Eye (tissue), 1 donor: ENCODE data around the gene QSER1.
A peak's percentile ranks its signal among the peaks of the same experiment; 100 is the strongest.
"Not testable (repeated sequence)": the region's sequence is repeated elsewhere in the genome, so short reads cannot be mapped to it uniquely, and the experiment has no call there.

Source experiments
- DNase-seq: peaks from one replicate; pipeline ENCODE4 v3.0.0-alpha.2; 2015

QSER1 gene

DNA sequence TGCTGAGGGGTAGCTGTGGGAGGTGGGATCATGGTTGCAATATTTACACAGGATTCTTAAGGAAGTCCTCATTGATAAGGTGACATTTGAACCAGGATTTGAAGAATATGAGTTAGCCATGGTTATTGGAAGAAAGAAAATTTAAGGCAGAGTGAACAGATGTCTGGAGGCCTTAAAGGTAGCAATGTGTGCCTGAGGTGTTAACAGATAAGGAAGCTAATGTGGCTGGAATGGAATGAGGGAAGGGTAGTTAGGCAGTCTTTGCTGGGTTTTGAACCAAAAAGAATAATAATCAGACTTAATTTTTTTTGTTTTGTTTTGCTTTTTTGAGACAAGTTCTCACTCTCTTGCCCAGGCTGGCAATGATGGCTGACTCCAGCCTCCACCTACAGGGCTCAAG is 113.4 kb downstream of the QSER1 start:
- DNase-seq, result no peak

DNA sequence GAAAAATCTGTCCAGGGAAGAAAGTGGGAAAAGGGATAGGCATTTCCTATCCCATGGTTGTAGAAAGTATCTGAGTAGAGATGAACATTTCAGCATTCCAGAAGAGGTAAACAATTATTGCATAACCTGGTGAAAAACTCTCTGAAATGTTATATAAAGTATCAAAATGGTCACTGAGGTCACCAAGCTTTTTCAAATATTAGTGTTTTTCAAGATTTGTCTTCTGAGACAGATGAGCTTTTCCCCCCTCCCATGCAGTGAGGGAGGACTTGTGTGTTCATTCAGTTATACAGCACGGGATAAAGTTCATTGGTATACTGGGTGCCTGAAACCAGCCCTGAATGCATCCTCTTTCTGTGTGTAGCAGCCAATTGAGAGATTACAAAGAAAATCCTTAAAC is 121.1 kb downstream of the QSER1 start:
- no peak for DNase-seq

DNA sequence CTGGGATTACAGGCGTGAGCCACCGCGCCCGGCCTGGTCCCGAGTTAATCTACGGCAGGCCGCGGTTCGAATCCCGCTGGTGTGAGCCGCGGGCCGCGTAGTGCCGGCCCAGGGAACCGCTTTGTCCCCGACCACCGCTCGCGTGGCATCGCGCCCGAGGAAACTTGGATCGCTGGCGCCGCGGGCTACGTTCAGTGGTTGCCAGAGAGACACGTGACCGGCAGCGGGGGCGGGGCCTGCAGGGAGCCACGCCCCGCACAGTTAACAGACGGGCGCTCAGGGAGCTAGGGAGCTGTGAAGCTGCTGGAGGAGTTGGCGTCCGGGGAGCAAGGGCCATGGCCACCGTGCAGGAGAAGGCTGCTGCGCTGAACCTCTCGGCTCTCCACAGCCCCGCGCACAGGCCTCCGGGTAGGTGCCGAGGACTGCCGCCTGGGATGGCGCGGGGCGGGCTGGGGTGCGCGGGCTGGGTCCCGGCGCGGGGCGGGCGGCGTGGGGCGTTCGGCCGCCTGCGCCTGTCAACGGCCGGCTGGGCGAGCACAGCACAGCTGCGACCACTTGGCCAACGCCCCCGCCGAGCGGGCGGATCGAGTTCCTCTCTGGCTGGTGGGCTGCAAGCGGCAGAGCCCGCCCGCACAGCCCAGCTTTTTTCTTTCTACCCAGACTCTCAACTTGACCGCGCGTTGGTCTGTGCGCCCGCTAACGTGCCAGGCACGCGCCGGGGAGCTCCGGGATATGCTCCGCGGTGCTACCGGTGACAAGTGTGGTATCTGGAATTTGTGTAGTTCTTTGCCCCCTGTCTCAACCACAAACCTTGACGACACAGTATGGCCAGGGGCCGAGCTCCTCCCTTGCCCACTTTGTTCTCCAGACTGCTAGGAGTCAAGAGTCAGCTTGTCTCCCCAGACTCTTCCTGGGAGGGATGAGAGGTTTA is 123.3 kb downstream of the QSER1 start, which contains the start of gene DEPDC7:
DEPDC7 (plus strand) TSS at position 258 of the 931 bp plus-strand sequence; CDS start at position 336, 78 bp downstream.
- peak; percentile 97 for DNase-seq

DNA sequence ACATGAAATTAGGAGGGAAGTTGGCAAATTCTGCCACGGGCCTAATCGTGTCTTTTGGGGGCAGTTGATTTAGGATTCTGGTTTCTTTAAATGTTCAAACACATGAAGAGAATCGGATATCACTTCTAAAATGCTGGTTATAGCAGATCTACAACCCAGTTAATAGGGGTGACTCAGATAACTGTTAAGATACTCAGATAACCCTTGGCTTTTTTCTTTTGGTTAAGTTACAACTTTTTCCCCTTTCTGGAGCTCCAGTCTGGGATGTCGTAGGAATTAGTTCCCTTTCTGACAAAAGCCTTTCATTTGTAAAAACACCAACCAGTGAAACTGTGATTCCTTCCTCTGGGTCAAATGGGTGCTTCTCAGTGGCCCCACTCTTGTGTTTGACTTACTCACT is 124.0 kb downstream of the QSER1 start:
- DNase-seq, result no peak

DNA sequence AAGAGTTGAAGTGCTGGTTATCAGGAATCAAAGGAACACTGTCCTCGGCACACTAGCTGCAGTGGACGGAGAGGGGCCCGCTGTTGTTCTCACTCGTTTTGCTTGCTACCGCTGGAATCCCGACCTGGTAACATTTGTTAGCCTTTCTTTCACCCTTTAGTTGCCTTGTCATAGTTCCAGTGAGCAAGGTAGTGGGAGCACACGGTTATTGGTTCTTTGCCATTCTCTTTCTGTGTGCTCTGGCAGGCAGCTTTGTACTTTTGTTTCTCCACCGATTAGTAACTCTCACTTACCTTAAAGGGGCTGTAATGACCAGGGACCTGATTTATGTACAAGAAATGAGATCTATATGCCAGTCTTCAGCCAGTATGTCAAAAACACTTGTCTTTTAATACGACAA is 124.9 kb downstream of the QSER1 start:
- no peak for DNase-seq

DNA sequence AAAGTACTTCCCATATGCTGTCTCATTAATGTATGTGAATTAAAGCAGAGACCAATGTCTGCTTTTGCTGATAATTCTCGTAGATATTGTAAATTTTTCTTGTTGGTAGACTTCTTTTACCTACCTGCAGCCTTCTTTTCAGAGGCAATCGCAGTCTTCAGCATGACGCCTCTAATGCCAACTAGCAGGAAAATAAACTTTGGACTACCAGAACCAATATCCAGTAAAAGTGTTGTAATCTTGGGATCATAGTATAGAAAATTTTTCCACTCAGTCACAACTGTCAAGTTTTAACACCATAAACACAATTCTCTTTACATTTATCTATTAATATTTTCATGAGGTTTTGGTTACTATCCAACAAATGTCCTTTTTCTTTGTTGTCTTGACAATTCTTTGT is 125.4 kb downstream of the QSER1 start:
- no peak for DNase-seq

DNA sequence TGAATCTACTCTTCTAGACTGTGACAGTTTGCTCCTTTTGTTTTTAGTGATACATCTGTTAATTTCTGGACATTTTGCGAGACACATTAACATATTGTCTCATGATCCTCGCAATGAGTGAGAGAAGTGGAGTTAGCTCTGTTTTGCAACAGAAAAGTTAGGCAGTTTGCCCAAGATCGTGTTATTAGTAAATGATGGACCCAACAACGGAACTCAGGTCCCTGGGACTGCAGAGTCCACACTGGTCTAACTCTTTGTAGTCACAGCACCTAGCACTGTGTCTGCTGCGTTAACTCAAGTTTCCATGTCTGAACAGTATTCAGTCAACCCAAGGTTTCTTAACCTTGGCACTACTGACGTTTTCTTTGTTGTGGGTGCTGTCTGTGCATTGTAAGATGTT is 126.2 kb downstream of the QSER1 start:
- DNase-seq, result no peak

DNA sequence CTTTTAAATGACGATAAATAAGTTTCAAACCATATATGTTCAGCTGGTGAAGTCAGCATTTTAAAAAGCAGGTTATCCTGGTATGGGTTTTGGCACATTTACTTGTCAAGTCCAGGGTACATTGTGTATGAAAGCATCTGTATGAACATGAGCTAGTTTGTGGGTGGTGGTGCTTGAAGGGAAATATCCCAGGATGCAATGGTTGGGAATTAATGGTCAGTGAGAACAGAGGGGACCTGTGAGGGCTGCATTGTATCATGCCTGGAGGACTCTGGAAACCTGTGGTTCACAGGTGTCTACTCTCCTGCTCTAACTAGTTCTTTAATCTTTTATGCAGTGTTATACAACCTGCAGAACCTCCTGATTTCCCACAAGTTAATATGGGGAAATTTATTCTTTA is 128.9 kb downstream of the QSER1 start:
- no peak for DNase-seq

DNA sequence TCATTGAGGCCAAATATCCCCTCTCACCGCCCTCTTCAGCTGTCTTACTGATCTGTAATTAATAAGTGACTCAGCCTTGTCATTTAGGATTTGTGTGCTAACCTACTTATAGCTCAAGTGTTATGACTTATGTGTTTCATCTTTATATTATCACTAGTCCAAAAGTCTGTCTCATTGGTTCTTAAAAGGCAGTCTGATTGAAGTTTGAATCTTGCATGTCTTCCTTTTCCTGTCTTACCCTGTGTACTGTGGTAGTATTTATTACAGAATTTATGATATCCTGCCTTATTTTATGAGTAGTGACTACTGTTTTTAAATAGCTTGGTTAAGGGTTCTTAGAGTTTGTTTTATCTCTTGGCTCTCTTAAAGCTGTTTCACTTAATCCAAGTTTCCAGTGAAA is 129.3 kb downstream of the QSER1 start:
- no peak for DNase-seq

DNA sequence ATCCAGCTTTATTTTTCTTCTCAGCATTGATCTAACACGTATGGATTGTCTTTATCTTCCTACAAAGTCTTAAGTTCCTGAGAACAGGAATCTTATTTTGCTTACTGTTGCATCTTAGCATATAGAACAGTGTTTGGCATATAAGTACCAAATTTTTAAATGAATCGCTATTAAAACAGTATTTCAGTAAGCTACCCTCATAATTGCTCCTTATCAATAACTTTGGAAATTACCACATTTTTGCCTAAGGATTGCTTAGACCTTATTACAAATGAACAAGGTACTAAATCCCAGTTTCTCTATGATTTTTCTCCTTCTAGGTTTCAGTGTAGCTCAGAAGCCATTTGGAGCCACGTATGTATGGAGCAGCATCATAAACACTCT is 132.7 kb downstream of the QSER1 start:
- no peak for DNase-seq

DNA sequence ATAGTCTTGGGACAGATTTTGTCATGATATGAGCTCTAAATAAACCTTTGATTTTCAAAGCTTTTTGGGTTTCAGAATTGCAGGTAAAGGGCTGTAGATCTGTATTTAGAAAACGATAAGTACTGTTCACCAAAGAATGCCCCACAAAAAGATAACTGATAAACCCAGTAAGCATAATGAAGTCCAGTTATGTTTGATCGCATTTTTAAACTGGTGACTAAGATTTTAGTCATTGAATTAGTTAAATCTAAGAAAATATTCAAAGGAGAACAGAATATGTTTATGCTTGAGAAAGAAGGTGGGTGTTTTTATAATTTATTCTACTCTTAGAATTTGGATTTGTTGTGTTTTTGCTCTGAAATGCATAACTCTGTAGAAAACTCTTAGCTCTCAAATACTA is 134.6 kb downstream of the QSER1 start:
- no peak for DNase-seq

DNA sequence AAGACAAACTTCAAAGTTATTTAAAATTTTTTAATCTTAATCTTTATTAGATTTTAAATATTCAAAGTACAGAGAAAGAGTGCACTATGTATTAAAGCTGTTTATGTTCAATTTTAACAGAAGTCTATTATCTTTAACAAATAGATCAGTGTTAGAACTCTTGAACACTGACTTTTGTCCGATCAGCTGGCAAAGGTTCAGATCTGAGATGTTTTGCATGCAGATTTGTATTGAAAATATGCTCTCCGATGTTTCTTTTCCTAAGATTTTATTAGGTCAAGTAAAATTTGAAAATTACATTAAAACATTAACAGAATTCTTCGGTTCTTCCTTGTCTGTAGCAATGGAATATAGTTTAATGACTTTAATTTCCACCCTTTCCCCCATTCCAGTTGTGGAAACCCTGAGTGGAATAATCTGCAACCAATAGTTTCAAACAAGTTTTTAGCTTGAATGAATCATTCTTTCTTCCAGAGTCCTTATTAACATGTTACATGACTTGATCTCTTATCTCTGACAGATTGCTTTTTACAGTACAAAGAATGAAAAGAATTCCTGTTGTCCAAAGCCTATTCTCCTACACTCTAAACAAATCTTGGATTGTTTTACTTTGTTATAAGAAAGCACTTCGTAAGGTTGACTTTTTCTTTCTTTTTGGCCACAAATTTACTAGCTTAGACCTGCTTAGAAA is 135.4 kb downstream of the QSER1 start:
- no peak for DNase-seq

DNA sequence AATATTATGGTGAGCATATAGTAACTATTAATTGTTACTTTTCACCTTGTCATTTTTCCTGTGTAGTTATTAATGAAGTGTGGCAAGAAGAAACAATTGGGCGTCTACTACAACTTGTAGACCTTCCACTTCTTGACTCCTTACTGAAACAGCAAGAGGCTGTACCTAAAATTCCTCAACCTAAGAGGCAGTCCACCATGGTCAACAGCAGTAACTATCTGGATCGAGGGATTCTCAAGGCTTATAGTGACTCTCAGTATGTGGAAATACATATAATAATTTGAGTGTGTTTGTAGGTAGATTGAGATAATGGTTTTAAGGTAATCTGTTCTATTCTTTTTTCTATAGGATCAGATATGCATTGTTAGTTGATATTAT is 135.9 kb downstream of the QSER1 start:
- DNase-seq, result no peak

DNA sequence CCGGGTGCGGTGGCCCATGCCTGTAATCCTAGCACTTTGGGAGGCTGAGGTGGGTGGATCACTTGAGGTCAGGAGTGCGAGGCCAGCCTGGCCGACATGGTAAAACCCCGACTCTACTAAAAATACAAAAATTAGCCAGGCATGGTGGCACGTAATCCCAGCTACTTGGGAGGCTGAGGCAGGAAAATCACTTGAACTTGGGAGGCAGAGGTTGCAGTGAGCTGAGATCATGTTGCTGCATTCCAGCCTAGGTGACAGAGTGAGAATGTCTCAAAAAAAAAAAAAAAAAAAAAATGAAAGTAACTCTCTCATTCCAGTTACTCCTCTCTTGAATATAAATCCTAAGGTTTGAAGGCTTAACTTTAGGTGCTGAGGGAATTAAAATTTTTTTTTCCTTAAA is 136.6 kb downstream of the QSER1 start:
- not testable (repeated sequence) for DNase-seq
